Keratinocyte (primary cell): ENCODE results near the gene SOX2. TPM values are rescaled to one million over a fixed set of nuclear protein-coding genes. Genes with fewer than 3 reads are reported as not detected.

ENCODE experiments used
- DNase-seq: peaks from one replicate; pipeline ENCODE4 v3.0.0-alpha.2; 2011; ENCODE audit warnings: low read depth, missing footprints, low spot score
- FAIRE-seq: peaks from 2 replicates; lab custom pipeline; 2011; peaks lifted over from hg19 to GRCh38; lab: Jason Lieb, UNC
- H2AFZ ChIP-seq: 2 replicates; pipeline ENCODE4 v1.6.0; 2012; ENCODE audit warnings: low read length, control low read depth, inconsistent platforms; ENCODE audit not compliant: control insufficient read depth
- H3K27ac ChIP-seq: 2 replicates; pipeline ENCODE4 v1.5.1; 2011; ENCODE audit warnings: low read length; ENCODE audit not compliant: control insufficient read depth, insufficient read depth
- H3K27me3 ChIP-seq: 3 replicates; pipeline ENCODE4 v1.6.0; 2011; ENCODE audit warnings: low read length; ENCODE audit not compliant: control insufficient read depth, insufficient read depth; ENCODE audit errors: extremely low read depth
- H3K36me3 ChIP-seq, 2 experiments: 2 replicates in 1 of 2; 3 replicates in 1 of 2; pipeline ENCODE4 v1.5.1; 2011; ENCODE audit warnings: low read length in 2 of 2, mild to moderate bottlenecking in 1 of 2; ENCODE audit not compliant: control insufficient read depth in 2 of 2, insufficient read depth in 2 of 2; ENCODE audit errors: extremely low read depth in 1 of 2
- H3K4me1 ChIP-seq: 3 replicates; pipeline ENCODE4 v1.5.1; 2011; ENCODE audit warnings: low read length; ENCODE audit not compliant: control insufficient read depth, insufficient read depth; ENCODE audit errors: extremely low read depth
- H3K4me2 ChIP-seq: 3 replicates; pipeline ENCODE4 v1.6.0; 2011; ENCODE audit warnings: low read depth, low read length; ENCODE audit not compliant: control insufficient read depth, insufficient read depth; ENCODE audit errors: extremely low read depth
- H3K4me3 ChIP-seq, 3 experiments: fragments of 200-600 bp in 1 of 3; sonication (generic) in 1 of 3; 2 replicates in 2 of 3; 3 replicates in 1 of 3; pipeline ENCODE4 v1.5.1; 2011 to 2016; ENCODE audit warnings: low read length in 3 of 3, mild to moderate bottlenecking in 3 of 3, control low read depth in 2 of 3, inconsistent platforms in 1 of 3, low read depth in 1 of 3, mixed read lengths in 1 of 3, mixed run types in 1 of 3, moderate library complexity in 1 of 3; ENCODE audit not compliant: control insufficient read depth in 2 of 3, insufficient read depth in 2 of 3; ENCODE audit errors: extremely low read depth in 1 of 3
- H3K79me2 ChIP-seq: 2 replicates; pipeline ENCODE4 v1.6.0; 2012; ENCODE audit warnings: low read length; ENCODE audit not compliant: control insufficient read depth, insufficient read depth
- H3K9ac ChIP-seq: 3 replicates; pipeline ENCODE4 v1.6.0; 2011; ENCODE audit warnings: low read length; ENCODE audit not compliant: control insufficient read depth, insufficient read depth; ENCODE audit errors: extremely low read depth
- H3K9me1 ChIP-seq: 3 replicates; pipeline ENCODE4 v1.6.0; 2011; ENCODE audit warnings: low read length; ENCODE audit not compliant: control insufficient read depth, insufficient read depth; ENCODE audit errors: extremely low read depth
- H3K9me3 ChIP-seq: 2 replicates; pipeline ENCODE4 v1.5.1; 2012; ENCODE audit warnings: low read depth, low read length; ENCODE audit not compliant: control insufficient read depth
- H4K20me1 ChIP-seq: 3 replicates; pipeline ENCODE4 v1.6.0; 2011; ENCODE audit warnings: low read length; ENCODE audit not compliant: control insufficient read depth, insufficient read depth; ENCODE audit errors: extremely low read depth
- EZH2 ChIP-seq: IDR thresholded peaks from one replicate; pipeline ENCODE4 v1.6.1; 2012; ENCODE audit warnings: inconsistent platforms, mild to moderate bottlenecking, low read length, moderate library complexity
- dilution Hi-C: fragments of 300-500 bp; cut with MboI; formaldehyde crosslinking; loops from one replicate; pipeline ENCODE4 v1.7.0; 2020; ENCODE audit warnings: low sequenced_read_pairs; ENCODE audit not compliant: extremely low pct_ligation_motif_present
- polyA plus RNA-seq, 5 experiments: library from polyadenylated mRNA; depleted of rRNA in 3 of 5; stranded (reverse) in 3 of 5; stranded (forward) in 1 of 5; unstranded in 1 of 5; fragments of >200 nt; gene quantifications; 1 replicate in 1 of 5; 2 replicates in 3 of 5; 3 replicates in 1 of 5; pipeline versions ENCODE4 v1.2.1 to v1.2.3, GENCODE V29; 2011 to 2012; ENCODE audit warnings: missing spikeins in 2 of 5, low read depth in 1 of 5, low replicate concordance in 1 of 5
- TF ChIP-seq, protein P1 (sequence below), 3 experiments: IDR thresholded peaks in 1 of 3; conservative IDR thresholded peaks in 1 of 3; optimal IDR thresholded peaks in 1 of 3; 2 replicates in 2 of 3; 3 replicates in 1 of 3; pipeline versions ENCODE3 to v1.5.1; 2011; ENCODE audit warnings: low read length in 3 of 3, mild to moderate bottlenecking in 3 of 3, moderate library complexity in 2 of 3, control low read depth in 1 of 3, inconsistent platforms in 1 of 3; ENCODE audit not compliant: insufficient read depth in 2 of 3; ENCODE audit errors: extremely low read depth in 1 of 3

SOX2 gene
- polyA plus RNA-seq, 1 donor (not counting 4 experiments of a cell fraction or from before 2014, with no cell fraction given): not detected

DNA sequence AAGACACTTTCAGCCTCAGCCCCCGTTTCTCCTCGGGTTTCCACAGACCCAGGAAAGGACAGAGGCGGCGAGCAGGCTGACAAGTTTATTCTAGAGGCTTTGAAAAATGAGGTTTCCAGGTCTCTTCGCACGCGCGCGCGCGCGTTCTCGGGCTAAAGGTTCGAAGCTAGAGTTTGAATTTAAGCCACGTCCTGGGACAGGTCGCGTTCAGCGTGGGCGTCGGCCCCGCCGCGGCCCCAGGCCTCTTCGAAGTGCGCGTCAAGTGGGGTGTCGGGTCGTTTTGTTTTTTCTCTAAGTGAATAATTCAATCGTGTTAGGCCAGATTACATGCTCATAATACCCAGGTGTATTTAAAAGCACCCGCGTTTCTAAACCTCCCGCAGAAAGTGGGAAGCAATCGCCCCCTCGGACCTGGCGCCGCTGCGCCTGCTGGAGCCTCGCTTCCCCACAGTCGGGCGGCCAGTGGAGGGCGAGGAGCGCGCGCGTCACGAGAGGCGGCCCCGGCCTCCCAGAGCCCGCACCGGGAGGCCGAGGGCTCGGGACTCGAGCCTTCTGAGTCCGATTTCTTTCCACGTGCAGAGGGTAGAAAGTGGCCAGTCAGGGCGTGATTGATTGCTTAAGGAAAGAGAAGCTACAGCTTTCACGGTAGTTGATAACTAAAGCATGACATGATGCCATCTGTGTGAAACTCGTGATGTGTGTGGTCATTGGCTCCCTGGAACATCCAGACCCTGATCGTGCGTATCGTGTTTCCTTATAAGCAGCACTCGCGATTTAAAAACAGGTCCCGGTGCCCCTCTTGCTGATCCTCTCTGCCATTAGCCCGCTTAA lies 15.8 kb upstream of the SOX2 start:
- H3K9ac ChIP-seq: peak overlapping the region; percentile 51

DNA sequence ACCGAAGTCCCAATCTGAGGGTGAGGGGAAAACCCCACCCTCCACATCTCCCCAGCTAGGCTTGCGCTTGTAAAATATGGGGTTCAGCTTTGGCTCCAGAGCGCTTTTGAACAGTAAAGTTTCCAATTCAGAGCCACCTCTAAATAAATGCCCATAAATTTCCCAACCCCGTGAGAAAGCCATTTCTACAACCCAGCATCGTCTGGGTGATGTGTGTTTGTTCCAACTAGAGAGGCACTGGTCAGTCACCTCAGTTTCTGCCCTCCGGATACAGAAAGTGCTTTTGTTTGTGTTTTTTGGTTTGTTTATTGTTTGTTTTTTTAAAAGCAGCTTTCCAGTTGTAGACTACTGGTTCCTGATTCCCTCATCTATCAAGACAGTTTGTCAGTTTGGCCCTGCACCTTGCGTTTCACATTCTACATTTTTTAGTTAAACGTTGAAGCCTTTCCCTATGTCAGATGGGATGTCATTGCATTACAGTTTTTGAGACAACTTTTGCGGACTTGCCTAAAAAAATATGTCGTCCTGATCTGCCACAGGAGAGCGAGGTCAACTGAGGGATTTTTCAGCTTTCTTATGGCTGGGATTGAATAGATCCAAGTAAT lies 15.0 kb upstream of the SOX2 start:
- dilution Hi-C loops: no loop called here
- Histone ChIP-seq H4K20me1 (no peaks in the 10 kb centered on the region), H3K36me3 (no peaks in the 10 kb centered on the region), H3K4me3 (peak overlapping the region in 1 of 3 experiments; percentile 68), H2AFZ (no peak overlapping the region), H3K4me2 (peak overlapping the region; percentile 93), H3K9me1 (no peaks in the 10 kb centered on the region), H3K4me1 (peaks cover 21% of the 10 kb centered on the region), H3K9ac (no peak overlapping the region), H3K27me3 (peaks cover 24% of the 10 kb centered on the region), H3K79me2 (no peaks in the 10 kb centered on the region), H3K27ac (no peak overlapping the region), H3K9me3 (no peaks in the 10 kb centered on the region)
- DNase-seq (no peak), FAIRE-seq (no peak)
- TF ChIP-seq, protein P1, sequence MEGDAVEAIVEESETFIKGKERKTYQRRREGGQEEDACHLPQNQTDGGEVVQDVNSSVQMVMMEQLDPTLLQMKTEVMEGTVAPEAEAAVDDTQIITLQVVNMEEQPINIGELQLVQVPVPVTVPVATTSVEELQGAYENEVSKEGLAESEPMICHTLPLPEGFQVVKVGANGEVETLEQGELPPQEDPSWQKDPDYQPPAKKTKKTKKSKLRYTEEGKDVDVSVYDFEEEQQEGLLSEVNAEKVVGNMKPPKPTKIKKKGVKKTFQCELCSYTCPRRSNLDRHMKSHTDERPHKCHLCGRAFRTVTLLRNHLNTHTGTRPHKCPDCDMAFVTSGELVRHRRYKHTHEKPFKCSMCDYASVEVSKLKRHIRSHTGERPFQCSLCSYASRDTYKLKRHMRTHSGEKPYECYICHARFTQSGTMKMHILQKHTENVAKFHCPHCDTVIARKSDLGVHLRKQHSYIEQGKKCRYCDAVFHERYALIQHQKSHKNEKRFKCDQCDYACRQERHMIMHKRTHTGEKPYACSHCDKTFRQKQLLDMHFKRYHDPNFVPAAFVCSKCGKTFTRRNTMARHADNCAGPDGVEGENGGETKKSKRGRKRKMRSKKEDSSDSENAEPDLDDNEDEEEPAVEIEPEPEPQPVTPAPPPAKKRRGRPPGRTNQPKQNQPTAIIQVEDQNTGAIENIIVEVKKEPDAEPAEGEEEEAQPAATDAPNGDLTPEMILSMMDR (optimal IDR thresholded peaks at IDR 0.05 in 1 of 3, IDR thresholded peaks at IDR 0.05 in 1 of 3, conservative IDR thresholded peaks at IDR 0.05 in 1 of 3; ENCODE audit: extremely low read depth in 1 of 3, insufficient read depth in 2 of 3, low read length in 3 of 3): no peak
- TF ChIP-seq EZH2: no peak

More for the DNA sequence above, 15.8 kb upstream of the SOX2 start:
- Histone ChIP-seq H3K79me2 (no peaks in the 10 kb centered on the region), H4K20me1 (no peaks in the 10 kb centered on the region), H3K36me3 (no peaks in the 10 kb centered on the region), H3K9me3 (no peaks in the 10 kb centered on the region), H3K4me1 (peaks cover 21% of the 10 kb centered on the region), H3K27me3 (peaks cover 24% of the 10 kb centered on the region), H3K27ac (no peak overlapping the region), H3K4me2 (peak overlapping the region; percentile 93), H3K9me1 (no peaks in the 10 kb centered on the region), H2AFZ (peak overlapping the region; percentile 76), H3K4me3 (peak overlapping the region; percentile 19 to 68 (median 51))
- TF ChIP-seq, protein P1 (optimal IDR thresholded peaks at IDR 0.05 in 1 of 3, IDR thresholded peaks at IDR 0.05 in 1 of 3, conservative IDR thresholded peaks at IDR 0.05 in 1 of 3; ENCODE audit: extremely low read depth in 1 of 3, insufficient read depth in 2 of 3, low read length in 3 of 3): no peak
- TF ChIP-seq EZH2: peak; percentile 38
- DNase-seq (no peak), FAIRE-seq (no peak)
- dilution Hi-C loops: no loop called here
